GM21526 (cell line): ENCODE data around the gene CYP39A1.

Experiments used
- ATAC-seq: cut with Tn5 transposase; IDR thresholded peaks from one replicate; pipeline ENCODE4 v1.9.1; 2021; ENCODE audit warnings: moderate library complexity; ENCODE audit not compliant: unreplicated experiment, low FRiP score

The CYP39A1 gene

DNA sequence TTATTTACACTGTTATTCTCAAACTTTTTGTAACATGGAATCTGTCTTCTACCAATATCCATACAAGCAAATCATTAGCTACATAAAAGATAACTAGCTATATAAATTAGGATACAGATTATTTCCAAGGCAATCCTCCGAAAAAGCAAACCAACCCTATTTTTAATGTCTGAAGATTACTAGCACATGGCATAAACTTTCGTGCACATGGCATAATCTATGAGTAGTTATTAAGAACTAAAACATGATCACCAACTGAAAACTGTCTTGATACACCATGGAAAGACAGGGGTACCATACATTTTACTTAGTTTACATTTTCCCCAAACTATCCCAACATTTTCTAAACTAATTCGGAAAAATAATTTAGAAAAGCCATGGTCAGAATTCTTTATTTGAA is 54.4 kb downstream of the CYP39A1 start:
- ATAC-seq, result no peak

DNA sequence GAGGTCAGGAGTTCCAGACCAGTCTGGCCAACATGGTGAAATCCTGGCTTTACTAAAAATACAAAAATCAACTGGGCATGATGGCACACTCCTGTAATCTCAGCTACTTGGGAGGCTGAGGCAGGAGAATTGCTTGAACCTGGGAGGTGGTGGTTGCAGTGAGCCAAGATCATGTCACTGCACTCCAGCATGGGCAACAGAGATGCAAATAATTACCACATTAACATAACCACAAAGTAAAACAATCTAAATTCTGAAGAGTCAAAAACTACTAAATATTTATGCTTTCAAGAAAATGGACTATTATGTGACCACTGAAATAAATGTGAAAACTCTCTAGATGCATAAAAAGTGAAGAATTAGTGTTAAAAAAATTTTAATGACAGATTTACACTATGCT is 59.9 kb downstream of the CYP39A1 start:
- ATAC-seq, result no peak

DNA sequence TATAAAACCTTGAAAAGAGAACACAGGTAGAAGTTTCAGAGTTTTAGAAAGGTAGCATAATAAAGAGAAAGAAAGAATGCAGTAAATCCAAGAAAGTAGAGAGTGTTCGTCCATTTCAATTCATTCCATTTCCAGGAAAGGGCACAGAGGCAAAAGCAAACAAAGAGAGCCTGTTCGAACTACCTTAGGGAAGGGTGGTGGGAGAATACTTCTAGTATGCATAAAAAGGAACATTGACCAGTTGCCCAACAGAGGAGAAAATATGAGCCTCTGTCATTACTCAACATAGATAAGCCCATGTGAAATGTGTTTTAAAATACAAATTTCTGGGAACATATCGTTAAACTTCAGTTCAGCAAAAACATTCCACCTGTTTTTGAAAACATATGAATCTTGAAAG is 60.6 kb downstream of the CYP39A1 start:
- no peak for ATAC-seq

DNA sequence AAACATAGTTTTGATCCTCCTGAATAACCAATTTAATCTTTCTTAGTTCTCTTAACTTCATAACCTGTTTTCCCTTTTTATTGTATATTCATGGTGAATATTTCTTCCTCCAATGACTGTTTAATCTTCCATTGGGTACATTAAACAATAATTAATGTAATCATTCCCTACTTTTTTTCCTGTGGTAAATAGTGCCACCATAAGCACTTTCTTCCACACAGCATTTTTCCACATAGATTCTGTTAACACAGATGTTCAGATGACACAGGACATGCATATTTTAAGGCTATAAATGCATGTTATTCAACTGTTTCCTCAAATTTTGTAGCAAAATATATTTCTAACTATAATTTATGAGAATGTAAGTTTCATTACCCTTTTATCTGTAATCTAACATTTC is 61.9 kb downstream of the CYP39A1 start:
- no peak for ATAC-seq

DNA sequence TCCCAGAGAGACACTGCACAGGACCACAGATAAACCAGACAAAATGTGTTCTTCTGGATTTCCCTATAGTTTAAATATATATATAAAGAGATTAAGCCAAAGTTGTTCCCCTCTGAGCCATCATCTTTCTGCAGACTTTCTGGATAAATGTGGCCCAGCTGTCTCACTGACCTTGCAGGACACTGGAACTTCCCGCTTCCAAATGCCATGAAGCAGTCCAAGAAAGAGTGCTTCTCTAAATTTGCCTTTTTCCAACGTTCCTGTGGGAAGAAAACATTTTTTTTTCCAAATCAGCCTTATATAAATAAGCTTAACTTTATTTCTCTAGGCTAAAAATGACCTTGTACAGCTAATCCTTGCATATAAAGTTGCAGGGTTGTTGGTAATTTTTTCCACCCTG is 65.7 kb downstream of the CYP39A1 start:
- ATAC-seq, result no peak

GRCh38 chr6:46584586-46584985 is 68.0 kb downstream of the CYP39A1 start:
- ATAC-seq, result no peak

DNA sequence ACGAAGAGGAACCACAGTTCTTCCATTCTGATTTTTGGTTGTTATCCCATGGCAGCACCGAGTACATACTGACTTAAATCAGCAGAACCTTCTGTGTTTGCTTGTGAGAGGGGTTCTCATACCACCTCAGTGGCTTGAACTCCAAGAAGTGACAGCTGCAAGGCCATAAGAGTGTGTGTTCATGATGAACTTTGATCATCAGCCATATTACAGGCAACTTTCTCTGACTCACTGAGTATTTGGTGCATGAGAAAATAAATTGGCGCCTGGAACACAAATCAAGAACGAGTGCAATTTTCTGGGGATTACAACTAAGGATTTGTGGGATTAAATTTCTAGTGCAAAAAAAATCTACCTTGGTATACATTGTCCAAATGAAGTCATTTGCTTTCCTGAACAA is 68.9 kb downstream of the CYP39A1 start:
- no peak for ATAC-seq

GRCh38 chr6:46583081-46583480 is 69.5 kb downstream of the CYP39A1 start:
- ATAC-seq, result no peak

GRCh38 chr6:46581459-46582177 is 71.0 kb downstream of the CYP39A1 start:
- no peak for ATAC-seq

GRCh38 chr6:46575530-46575929 is 77.1 kb downstream of the CYP39A1 start:
- no peak for ATAC-seq

- no peak for ATAC-seq
These were observed 79.5 kb downstream of the CYP39A1 start for GRCh38 chr6:46573140-46573539.

DNA sequence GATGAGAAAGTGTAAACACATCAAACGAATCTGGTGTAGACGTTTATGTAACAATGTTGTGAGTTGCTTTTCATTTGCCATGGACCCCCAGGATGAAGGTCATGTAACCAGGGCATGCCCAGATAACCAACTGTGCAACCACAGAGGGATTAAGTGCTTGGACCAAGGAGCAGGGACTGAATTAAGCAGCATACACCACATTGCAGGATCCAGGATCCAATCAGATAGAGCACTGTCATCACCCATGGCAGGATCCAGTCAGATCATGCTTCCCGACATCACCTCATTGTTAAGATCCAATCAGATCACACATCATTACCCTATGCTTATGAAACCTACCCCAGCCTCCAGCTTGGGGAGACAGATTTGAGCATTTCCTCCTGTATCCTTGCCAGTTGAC is 87.1 kb downstream of the CYP39A1 start:
- no peak for ATAC-seq

DNA sequence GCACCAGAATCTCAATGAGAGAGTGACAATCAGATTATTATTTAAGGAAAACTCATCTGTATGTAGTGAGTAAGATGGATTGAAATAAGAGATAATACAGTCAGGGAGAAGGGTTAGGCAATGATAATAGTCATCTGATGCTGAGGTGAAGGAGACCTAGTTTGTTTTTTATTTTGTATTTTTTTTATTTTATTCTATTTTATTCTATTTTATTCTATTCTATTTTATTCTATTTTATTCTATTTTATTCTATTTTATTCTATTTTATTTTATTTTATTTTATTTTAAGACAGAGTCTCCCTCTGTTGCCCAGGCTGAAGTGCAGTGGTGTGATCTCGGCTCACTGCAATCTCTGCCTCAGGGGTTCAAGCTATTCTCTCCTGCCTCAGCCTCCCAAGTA is 88.7 kb downstream of the CYP39A1 start:
- ATAC-seq, result no peak

DNA sequence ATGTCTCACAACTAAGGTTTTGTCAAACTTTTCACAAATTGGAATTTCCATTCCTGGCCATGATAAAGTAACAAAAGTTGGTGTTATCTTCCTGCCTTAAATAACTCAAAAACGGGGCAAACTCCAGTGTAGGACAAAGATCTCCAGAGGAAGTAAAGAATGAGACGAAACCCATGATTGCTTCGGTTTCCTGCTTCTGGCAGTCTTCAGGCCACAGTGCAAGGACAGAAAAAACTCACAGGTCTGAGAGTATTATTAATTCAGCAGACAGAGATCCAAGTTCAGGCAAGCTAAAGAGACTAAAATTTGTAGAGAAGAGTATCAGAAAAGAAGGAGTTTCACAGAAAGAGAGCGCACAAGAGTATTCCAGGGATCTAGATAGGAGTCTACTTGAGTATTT is 96.6 kb downstream of the CYP39A1 start:
- no peak for ATAC-seq

DNA sequence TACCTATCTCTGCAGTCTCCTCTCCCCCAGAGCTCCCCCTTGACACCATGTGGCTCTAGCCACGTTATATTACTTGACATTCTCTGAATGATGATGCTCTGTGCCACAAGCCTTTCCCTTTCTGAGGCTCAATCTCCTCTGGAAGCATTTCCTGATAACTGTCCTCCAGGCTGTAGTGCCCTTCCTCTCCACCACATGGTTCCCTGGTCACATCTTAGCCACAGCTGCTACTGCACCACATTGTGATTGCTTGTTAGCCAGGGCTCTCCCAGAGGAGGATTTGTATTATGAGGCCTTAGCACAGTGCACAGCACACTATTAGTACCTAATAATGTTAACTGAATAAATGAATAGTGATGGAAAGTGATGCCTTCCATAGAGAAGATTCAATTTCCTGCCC is 97.5 kb downstream of the CYP39A1 start:
- ATAC-seq, result no peak

GRCh38 chr6:46549155-46549554 is 103.5 kb downstream of the CYP39A1 start:
- no peak for ATAC-seq

GRCh38 chr6:46541556-46541955 is 111.1 kb downstream of the CYP39A1 start:
- no peak for ATAC-seq

- ATAC-seq, result no peak
These were observed 112.8 kb downstream of the CYP39A1 start for GRCh38 chr6:46539866-46540265.

DNA sequence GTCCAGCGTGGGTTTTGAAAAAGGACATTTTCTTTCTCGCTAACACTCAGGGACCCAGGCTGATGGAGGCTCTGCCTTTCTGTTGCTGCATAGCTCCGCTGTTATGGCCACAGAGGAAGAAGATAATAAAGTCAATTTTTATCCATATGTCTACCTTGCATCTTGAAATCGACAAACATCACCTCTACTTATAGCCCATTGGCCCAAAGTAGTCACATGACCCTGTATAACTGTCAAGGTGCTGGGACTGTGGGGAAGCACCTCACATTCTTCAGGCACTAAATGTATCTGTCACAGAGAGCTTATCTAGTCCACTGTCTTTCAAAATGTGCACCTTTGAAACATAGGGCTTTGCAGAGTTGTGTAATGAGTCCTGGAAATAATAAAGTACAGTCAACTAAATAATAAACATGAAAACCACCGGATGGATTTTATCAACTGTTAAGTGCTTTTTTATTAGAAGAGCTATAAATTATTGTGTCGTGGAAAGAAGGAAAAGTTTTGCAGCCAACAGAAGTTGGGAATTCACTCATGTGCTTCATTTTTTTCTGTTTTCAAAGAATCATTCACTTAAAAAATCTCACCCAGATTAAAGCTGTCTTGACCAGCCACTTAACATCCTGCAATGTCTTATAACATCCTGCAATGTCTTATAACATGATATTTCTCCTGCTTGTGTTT is 113.7 kb downstream of the CYP39A1 start:
- no peak for ATAC-seq

DNA sequence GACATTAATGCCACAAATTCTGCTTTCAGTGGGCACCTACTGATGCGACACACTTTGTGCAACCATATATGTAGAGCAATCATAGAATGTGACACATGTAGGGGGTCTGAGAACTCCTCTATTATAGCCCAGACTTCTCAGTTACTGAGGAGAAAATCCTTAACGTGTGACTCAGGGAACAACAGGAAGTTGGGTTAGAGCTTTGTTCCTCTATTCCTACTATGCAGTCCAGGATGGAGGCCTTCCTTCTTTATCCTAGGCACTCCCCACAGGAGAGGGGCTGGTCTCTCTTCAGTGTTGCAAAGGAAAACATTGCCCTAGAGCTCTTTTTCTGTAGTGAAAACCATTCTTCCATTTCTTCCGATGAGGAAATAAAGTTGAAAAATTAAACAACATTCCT is 121.7 kb downstream of the CYP39A1 start:
- no peak for ATAC-seq

DNA sequence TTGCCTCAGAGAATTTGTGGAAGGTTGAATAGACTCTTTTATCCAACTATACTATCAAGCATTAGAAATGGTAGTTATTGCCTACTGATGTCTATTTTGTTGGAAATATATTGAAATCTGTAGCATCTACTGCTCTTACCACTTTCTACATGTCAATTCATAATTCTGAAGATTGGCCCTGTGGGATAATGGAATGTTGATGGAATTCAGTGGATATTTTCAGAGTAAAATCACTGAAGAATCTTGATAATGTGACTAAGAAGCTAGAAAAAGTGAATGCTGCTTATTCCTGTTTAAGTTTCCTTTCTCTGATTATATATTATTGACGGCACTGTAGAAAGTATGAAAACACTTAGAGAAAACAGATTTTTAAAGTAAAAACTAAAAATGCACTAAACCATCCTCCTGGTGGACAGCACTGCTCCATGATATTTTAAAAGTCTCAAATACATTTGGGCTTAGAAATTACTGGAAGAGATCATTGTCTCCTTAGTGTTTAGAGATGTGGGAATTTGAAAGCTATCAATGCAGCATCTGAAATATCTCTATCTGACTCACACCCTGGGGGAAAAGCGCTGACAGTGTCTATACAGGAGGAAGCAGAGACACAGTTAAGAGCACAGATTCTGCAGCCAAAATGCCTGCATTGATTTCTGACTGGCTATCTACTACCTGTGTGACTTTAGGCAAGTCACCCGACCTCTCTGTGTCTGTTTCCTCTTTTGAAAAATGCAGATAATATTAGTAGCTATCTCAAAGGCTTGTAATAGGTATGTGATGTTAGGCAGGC is 123.5 kb downstream of the CYP39A1 start:
- no peak for ATAC-seq

DNA sequence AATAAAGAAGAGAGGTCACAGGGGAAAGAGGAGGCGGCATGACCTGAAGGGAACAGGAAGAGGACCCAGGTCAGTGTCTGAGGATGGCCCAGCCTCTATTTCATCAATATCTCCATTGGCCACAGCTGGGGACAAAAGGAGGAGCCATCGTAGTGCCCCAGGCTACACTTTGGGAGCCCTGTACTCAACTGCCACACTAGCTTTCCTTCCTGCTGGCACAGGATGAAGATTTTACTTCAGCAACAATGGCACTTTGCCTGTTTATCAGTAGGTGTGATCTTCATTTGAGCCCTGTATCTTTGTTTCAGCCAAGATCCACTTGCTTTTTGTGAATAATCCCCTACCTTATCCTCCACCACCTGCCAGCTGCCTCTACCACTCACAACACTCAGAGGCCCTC is 126.0 kb downstream of the CYP39A1 start:
- no peak for ATAC-seq
